ENCODE results near the gene HECTD4.
"Not testable (repeated sequence)": the region's sequence is repeated elsewhere in the genome, so short reads cannot be mapped to it uniquely, and the experiment has no call there.

Gene HECTD4

GRCh38 chr12:112116232-112117060 is 265.8 kb downstream of the HECTD4 start:
- DNase-seq (ENCODE audit: low read depth): no peak

GRCh38 chr12:112115259-112116045 is 266.8 kb downstream of the HECTD4 start:
- DNase-seq (ENCODE audit: low read depth): no peak

DNA sequence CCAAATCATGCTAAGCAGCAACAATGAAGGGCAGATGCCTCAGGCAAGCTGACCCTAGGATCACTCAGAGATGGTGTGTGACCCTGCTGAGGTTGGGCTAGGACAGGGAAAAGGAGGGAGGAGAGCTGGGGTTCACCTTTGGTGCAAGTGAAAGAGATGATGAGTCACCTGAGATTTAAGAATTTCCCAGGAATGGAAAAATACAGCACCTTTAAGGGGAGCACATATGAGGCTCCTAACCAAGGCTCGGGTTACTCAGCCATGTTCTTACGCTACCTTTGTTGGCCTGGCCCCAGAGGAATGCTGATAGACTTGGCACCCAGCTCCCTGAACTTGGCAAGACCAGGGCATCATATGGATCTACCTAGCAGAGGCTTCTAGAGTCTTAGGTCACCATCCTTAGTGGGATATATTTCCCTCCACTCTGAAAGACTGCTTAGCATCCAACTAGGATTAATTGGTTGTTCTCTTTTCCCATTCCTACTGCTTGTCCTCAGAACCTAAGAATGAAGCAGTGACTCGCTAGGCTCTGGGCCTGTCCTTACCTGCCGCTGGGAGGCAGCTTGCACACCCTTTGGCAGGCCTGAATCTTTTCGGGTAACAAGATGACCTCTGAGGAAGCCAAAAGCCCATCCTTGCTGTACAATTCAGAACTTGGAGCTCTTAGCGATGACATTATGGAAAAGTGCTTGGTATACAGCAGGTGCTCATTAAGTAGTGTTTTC is 269.7 kb downstream of the HECTD4 start:
- DNase-seq (ENCODE audit: low read depth): no peak

DNA sequence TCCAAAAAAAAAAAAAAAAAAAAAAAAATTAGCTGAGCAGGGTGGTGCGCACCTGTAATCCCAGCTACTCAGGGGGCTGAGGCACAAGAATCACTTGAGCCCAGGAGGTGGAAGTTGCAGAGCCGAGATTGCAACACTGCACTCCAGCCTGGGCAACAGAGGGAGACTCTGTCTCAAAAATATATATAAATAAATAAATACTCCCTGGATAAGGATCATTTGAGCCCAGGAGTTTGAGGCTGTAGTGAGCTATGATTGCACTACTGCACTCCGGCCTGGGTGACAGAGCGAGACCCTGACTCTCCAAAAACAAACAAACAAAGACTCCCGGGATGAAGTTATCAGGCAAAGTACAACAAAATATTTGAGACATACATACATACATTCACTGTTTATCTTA is 270.3 kb downstream of the HECTD4 start:
- no peak for DNase-seq (ENCODE audit: low read depth)

GRCh38 chr12:112110787-112111662 is 271.2 kb downstream of the HECTD4 start:
- not testable (repeated sequence) for DNase-seq (ENCODE audit: low read depth)

Measured in GM04504 (cell line).